ENCODE data around the gene CCDC80.

Gene CCDC80

GRCh38 chr3:112651071-112651470 is 10.1 kb upstream of the CCDC80 start:
- no peak for TF ChIP-seq CTCF (IDR thresholded peaks at IDR 0.05; ENCODE audit: borderline replicate concordance, control extremely low read depth, extremely low read depth, insufficient read depth, missing control alignments)
- DNase-seq (ENCODE audit: low spot score) = no peak
- in situ Hi-C loops (cut with MboI; ENCODE audit: low sequenced_read_pairs, unreplicated experiment) = no loop called here

DNA sequence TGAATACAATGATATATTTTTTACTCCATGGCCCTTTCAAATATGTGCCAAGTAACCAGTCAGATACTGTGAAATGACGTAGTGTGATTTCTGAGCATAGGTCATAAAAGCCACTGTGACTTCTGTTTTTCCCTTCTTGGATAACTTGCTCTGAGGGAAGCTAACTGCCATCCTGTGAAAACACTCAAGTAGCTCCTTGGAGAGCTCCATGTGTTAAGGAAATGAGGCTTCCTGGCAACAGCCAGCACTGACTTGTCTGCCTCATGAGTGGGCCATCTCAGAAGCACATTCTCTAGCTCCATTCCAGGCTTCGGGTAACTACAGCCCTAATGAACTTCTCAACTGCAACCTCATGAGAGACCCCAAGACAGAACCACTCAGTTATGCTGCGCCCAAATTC is 9.5 kb upstream of the CCDC80 start:
- TF ChIP-seq CTCF (IDR thresholded peaks at IDR 0.05; ENCODE audit: borderline replicate concordance, control extremely low read depth, extremely low read depth, insufficient read depth, missing control alignments) = no peak
- in situ Hi-C loops (cut with MboI; ENCODE audit: low sequenced_read_pairs, unreplicated experiment) = no loop called here
- DNase-seq (ENCODE audit: low spot score) = no peak

GRCh38 chr3:112649478-112649735 is 8.5 kb upstream of the CCDC80 start:
- TF ChIP-seq CTCF (IDR thresholded peaks at IDR 0.05; ENCODE audit: borderline replicate concordance, control extremely low read depth, extremely low read depth, insufficient read depth, missing control alignments) = no peak
- DNase-seq (ENCODE audit: low spot score) = no peak
- in situ Hi-C loops (cut with MboI; ENCODE audit: low sequenced_read_pairs, unreplicated experiment) = loop anchor here (10.0 to 25.0 kb wide), 2 partner anchors 85 to 638 kb away; no protein-coding TSS in a partner anchor

DNA sequence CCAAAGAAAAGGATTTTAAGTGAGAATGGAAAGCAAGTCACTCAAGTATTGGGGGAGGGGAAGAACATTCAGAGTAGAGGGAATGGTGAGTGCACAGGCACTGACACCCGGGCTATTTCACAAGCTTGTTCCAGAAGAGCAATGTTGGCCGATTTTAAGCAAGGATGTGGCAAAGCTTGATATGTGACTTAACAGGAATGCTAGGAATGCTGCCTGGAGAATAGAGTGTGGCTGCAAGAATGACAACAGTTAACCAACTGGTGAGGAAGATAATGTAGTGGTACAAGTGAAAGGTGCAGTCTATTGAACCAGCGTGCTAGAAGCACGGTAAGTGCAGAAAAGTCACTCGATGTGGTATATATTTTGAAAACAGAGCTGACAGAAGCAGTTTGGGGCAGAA is 6.2 kb upstream of the CCDC80 start:
- no peak for DNase-seq (ENCODE audit: low spot score)
- no peak for TF ChIP-seq CTCF (IDR thresholded peaks at IDR 0.05; ENCODE audit: borderline replicate concordance, control extremely low read depth, extremely low read depth, insufficient read depth, missing control alignments)
- in situ Hi-C loops (cut with MboI; ENCODE audit: low sequenced_read_pairs, unreplicated experiment) = loop anchor here (10.0 to 25.0 kb wide), 2 partner anchors 88 to 640 kb away; no protein-coding TSS in a partner anchor

DNA sequence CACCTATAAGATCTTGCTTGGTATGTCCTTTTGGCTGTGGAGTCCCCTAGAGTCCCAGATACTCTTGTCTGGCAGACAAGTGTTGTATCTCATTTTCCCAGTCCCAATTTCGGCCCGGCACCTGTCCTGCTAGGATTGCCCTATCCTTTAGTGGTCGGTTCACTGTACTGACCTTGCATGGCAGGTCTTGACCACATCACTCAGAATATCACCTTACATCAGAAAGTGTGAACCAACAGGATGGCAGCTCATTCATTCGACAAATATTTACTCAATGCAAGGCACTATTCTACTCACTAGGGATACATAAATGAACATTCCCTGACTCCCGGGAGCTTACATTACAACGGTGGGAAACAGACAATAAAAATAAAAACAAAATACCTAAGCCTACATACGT is 5.7 kb upstream of the CCDC80 start:
- no peak for DNase-seq (ENCODE audit: low spot score)

DNA sequence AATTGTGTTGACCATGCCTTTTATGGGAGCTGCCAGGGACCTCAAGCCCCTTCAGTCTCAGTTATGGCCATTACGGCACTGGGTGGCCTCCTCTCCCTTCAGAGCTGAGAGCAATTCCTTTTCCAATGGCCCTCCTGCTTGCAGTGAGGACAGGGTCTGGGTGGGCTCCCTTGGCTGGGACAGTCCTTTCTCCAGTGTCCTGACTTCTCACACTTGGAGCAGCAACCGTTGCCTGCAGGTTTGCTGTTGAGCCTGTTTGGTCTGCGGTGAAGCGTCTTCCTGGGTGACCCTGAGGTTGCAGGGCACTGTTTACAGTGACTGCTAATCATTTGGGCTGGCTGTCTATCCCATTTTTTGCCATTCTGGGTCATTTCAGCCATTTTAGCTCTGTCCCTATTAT is 3.5 kb upstream of the CCDC80 start:
- no peak for TF ChIP-seq CTCF (IDR thresholded peaks at IDR 0.05; ENCODE audit: borderline replicate concordance, control extremely low read depth, extremely low read depth, insufficient read depth, missing control alignments)
- in situ Hi-C loops (cut with MboI; ENCODE audit: low sequenced_read_pairs, unreplicated experiment) = loop anchor here (5.0 to 25.0 kb wide), 3 partner anchors 90 to 643 kb away; partner anchors contain the start of gene CD200R1

More for the DNA sequence above, 5.7 kb upstream of the CCDC80 start:
- in situ Hi-C loops (cut with MboI; ENCODE audit: low sequenced_read_pairs, unreplicated experiment) = loop anchor here (10.0 to 25.0 kb wide), 2 partner anchors 88 to 641 kb away; no protein-coding TSS in a partner anchor
- TF ChIP-seq CTCF (IDR thresholded peaks at IDR 0.05; ENCODE audit: borderline replicate concordance, control extremely low read depth, extremely low read depth, insufficient read depth, missing control alignments) = no peak

More for the DNA sequence above, 3.5 kb upstream of the CCDC80 start:
- DNase-seq (ENCODE audit: low spot score) = no peak
